Measurements from ENCODE around the gene RBKS.

Gene RBKS

GRCh38 chr2:27878825-27879224 lies 11.4 kb downstream of the RBKS start:
- in situ Hi-C loops (cut with HindIII; ENCODE audit: low sequenced_read_pairs): no loop called here

GRCh38 chr2:27875089-27875881 lies 14.9 kb downstream of the RBKS start:
- TF ChIP-seq, protein P1, sequence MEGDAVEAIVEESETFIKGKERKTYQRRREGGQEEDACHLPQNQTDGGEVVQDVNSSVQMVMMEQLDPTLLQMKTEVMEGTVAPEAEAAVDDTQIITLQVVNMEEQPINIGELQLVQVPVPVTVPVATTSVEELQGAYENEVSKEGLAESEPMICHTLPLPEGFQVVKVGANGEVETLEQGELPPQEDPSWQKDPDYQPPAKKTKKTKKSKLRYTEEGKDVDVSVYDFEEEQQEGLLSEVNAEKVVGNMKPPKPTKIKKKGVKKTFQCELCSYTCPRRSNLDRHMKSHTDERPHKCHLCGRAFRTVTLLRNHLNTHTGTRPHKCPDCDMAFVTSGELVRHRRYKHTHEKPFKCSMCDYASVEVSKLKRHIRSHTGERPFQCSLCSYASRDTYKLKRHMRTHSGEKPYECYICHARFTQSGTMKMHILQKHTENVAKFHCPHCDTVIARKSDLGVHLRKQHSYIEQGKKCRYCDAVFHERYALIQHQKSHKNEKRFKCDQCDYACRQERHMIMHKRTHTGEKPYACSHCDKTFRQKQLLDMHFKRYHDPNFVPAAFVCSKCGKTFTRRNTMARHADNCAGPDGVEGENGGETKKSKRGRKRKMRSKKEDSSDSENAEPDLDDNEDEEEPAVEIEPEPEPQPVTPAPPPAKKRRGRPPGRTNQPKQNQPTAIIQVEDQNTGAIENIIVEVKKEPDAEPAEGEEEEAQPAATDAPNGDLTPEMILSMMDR (IDR thresholded peaks at IDR 0.05; ENCODE audit: low read depth, low read length, missing control alignments): no peak
- in situ Hi-C loops (cut with HindIII; ENCODE audit: low sequenced_read_pairs): no loop called here
- no peak overlapping the region for H3K4me3 ChIP-seq (ENCODE audit: low read depth, low read length)
- DNase-seq (ENCODE audit: low read depth): no peak

More at GRCh38 chr2:27878825-27879224, 11.4 kb downstream of the RBKS start:
- no peak for DNase-seq (ENCODE audit: low read depth)
- TF ChIP-seq, protein P1 (IDR thresholded peaks at IDR 0.05; ENCODE audit: low read depth, low read length, missing control alignments): no peak
- no peak overlapping the region for H3K4me3 ChIP-seq (ENCODE audit: low read depth, low read length)

- no peak for DNase-seq (ENCODE audit: low read depth)
- in situ Hi-C loops (cut with HindIII; ENCODE audit: low sequenced_read_pairs): no loop called here
- TF ChIP-seq, protein P1 (IDR thresholded peaks at IDR 0.05; ENCODE audit: low read depth, low read length, missing control alignments): no peak
- H3K4me3 ChIP-seq (ENCODE audit: low read depth, low read length): no peak overlapping the region
These were observed 17.1 kb downstream of the RBKS start for GRCh38 chr2:27873091-27873490.

DNA sequence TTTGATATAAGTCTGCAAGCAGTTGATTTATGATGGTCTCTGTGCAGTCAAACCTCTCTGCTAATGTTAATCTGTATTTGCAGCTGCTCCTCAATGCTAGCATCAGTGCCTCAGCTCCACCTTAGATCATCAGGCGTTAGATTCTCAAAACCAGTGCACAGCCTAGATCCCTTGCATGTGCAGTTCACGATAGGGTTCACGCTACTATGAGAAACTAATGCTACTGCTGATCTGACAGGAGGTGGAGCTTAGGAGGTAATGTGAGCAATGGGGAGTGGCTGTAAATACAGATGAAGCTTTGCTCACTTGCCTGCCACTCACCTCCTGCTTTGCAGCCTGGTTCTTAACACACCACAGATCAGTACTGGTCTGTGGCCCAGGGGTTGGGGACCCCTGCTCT lies 18.4 kb downstream of the RBKS start:
- in situ Hi-C loops (cut with HindIII; ENCODE audit: low sequenced_read_pairs): no loop called here
- no peak overlapping the region for H3K4me3 ChIP-seq (ENCODE audit: low read depth, low read length)
- no peak for DNase-seq (ENCODE audit: low read depth)
- TF ChIP-seq, protein P1 (IDR thresholded peaks at IDR 0.05; ENCODE audit: low read depth, low read length, missing control alignments): no peak

DNA sequence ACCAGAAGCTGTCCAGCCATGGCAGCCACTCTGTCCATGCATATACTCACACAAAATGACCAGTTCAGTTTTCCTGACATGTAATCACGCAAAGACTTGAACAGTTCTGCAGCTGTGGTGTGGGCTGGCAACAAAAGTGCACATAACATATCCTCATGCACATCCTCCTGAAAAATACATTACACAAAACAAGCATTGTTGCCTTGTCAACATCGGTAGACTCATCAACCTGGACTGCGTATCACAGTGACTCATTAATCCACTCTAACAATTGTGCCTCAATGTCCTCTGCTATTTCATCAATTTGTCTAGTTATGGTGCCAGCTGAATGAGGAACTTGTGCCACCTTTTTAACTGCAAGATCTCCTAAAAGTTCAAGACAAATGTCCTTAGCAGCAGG lies 19.5 kb downstream of the RBKS start:
- DNase-seq (ENCODE audit: low read depth): no peak
- in situ Hi-C loops (cut with HindIII; ENCODE audit: low sequenced_read_pairs): no loop called here
- no peak overlapping the region for H3K4me3 ChIP-seq (ENCODE audit: low read depth, low read length)
- TF ChIP-seq, protein P1 (IDR thresholded peaks at IDR 0.05; ENCODE audit: low read depth, low read length, missing control alignments): no peak

DNA sequence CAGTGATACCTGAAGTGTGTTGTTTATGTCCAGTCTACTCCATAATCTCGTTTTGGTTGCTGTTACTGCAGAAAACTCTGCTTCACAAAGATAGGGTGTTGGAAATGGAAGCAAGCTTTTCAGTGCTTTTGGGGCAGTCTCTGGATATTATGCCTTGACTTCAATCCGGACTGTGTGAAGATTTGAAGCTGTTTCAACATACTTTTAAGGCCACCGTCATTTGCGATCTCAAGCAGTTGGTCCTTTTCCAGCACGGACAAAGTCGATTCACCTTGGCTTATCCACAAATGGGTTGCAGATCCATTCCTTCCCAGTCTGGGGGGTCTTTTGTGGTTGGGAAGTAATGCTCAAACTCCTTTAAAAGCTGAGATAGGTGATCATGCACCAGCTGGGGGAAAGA lies 20.4 kb downstream of the RBKS start:
- no peak overlapping the region for H3K4me3 ChIP-seq (ENCODE audit: low read depth, low read length)
- in situ Hi-C loops (cut with HindIII; ENCODE audit: low sequenced_read_pairs): no loop called here
- no peak for DNase-seq (ENCODE audit: low read depth)
- TF ChIP-seq, protein P1 (IDR thresholded peaks at IDR 0.05; ENCODE audit: low read depth, low read length, missing control alignments): no peak
